Kidney capillary endothelial cell (primary cell): ENCODE measurements around the gene TTC29.

ENCODE experiments used
- DNase-seq: peaks from one replicate; pipeline ENCODE4 v3.0.0-alpha.2; 2018; ENCODE audit warnings: low spot score

TTC29 gene

GRCh38 chr4:146945556-146946374 lies at the start of gene TTC29:
TSS of gene TTC29 (minus strand) at chr4:146945864. CDS start at chr4:146939895, 5,969 bp downstream.
- DNase-seq, result peak; percentile 82

GRCh38 chr4:146981651-146982050 lies 36.0 kb upstream of the TTC29 start:
- no peak for DNase-seq

- no peak for DNase-seq
These were observed 33.0 kb upstream of the TTC29 start for GRCh38 chr4:146978641-146979040.

- DNase-seq, result no peak
These were observed 30.5 kb upstream of the TTC29 start for GRCh38 chr4:146976145-146976544.

- no peak for DNase-seq
These were observed 29.9 kb upstream of the TTC29 start for GRCh38 chr4:146975527-146975926.

GRCh38 chr4:146975036-146975435 lies 29.4 kb upstream of the TTC29 start:
- no peak for DNase-seq

GRCh38 chr4:146972036-146972435 lies 26.4 kb upstream of the TTC29 start:
- no peak for DNase-seq

- no peak for DNase-seq
These were observed 23.5 kb upstream of the TTC29 start for GRCh38 chr4:146969126-146969525.

GRCh38 chr4:146960634-146961033 lies 15.0 kb upstream of the TTC29 start:
- no peak for DNase-seq

GRCh38 chr4:146959692-146960091 lies 14.0 kb upstream of the TTC29 start:
- no peak for DNase-seq

- DNase-seq, result peak; percentile 76
These were observed 11.6 kb upstream of the TTC29 start for GRCh38 chr4:146957237-146957636.

GRCh38 chr4:146952896-146953295 lies 7.2 kb upstream of the TTC29 start:
- DNase-seq, result no peak

GRCh38 chr4:146949559-146949958 lies 3.9 kb upstream of the TTC29 start:
- DNase-seq, result no peak

- DNase-seq, result no peak
These were observed 1.8 kb downstream of the TTC29 start for GRCh38 chr4:146943691-146944375.

- DNase-seq, result no peak
These were observed 13.5 kb downstream of the TTC29 start for GRCh38 chr4:146932116-146932515.

- DNase-seq, result no peak
These were observed 15.0 kb downstream of the TTC29 start for GRCh38 chr4:146930673-146931072.

- DNase-seq, result no peak
These were observed 18.0 kb downstream of the TTC29 start for GRCh38 chr4:146927695-146928094.

GRCh38 chr4:146916479-146917076 lies 29.1 kb downstream of the TTC29 start:
- DNase-seq, result peak; percentile 60

GRCh38 chr4:146915132-146915531 lies 30.5 kb downstream of the TTC29 start:
- no peak for DNase-seq

- no peak for DNase-seq
These were observed 45.4 kb downstream of the TTC29 start for GRCh38 chr4:146900295-146900694.

GRCh38 chr4:146890301-146890700 lies 55.4 kb downstream of the TTC29 start:
- DNase-seq, result no peak

GRCh38 chr4:146883070-146883469 lies 62.6 kb downstream of the TTC29 start:
- DNase-seq, result no peak

- no peak for DNase-seq
These were observed 88.4 kb downstream of the TTC29 start for GRCh38 chr4:146857298-146857697.
